ENCODE results near the gene SCLY. TPM values are rescaled to one million over a fixed set of nuclear protein-coding genes. Genes with fewer than 3 reads are reported as not detected.
"Not testable (repeated sequence)": the region's sequence is repeated elsewhere in the genome, so short reads cannot be mapped to it uniquely, and the experiment has no call there.

The SCLY gene
- total RNA-seq = 13.6 TPM
- long read RNA-seq, transcript SCLY-201 (12 exons, 2,562 nt) = major isoform, 9 of 27 reads
- long read RNA-seq, partial matches to known transcripts = 6 of 27 reads
- long read RNA-seq, other reads (novel, unspliced or antisense) = 8 of 27 reads

GRCh38 chr2:238060542-238061314, at the start of gene SCLY:
Gene SCLY, plus strand, starts transcription at chr2:238061001. Its CDS starts 54 bp downstream, at chr2:238061055.
- peak; percentile 99 for DNase-seq (ENCODE audit: low spot score)

GRCh38 chr2:238013806-238014205, 47.0 kb upstream of the SCLY start:
- DNase-seq (ENCODE audit: low spot score) = peak; percentile 62

- no peak for DNase-seq (ENCODE audit: low spot score)
Measured at GRCh38 chr2:238015705-238016104, 45.1 kb upstream of the SCLY start.

GRCh38 chr2:238016526-238016925, 44.3 kb upstream of the SCLY start:
- no peak for DNase-seq (ENCODE audit: low spot score)

GRCh38 chr2:238019962-238020361, 40.8 kb upstream of the SCLY start:
- no peak for DNase-seq (ENCODE audit: low spot score)

- no peak for DNase-seq (ENCODE audit: low spot score)
Measured at GRCh38 chr2:238020816-238021215, 40.0 kb upstream of the SCLY start.

- no peak for DNase-seq (ENCODE audit: low spot score)
Measured at GRCh38 chr2:238021327-238021726, 39.5 kb upstream of the SCLY start.

GRCh38 chr2:238022594-238023157, 38.1 kb upstream of the SCLY start:
- DNase-seq (ENCODE audit: low spot score) = no peak

GRCh38 chr2:238023608-238024007, 37.2 kb upstream of the SCLY start:
- no peak for DNase-seq (ENCODE audit: low spot score)

- no peak for DNase-seq (ENCODE audit: low spot score)
Measured at GRCh38 chr2:238024986-238025385, 35.8 kb upstream of the SCLY start.

GRCh38 chr2:238025741-238026360, 35.0 kb upstream of the SCLY start:
- no peak for DNase-seq (ENCODE audit: low spot score)

GRCh38 chr2:238027058-238027457, 33.7 kb upstream of the SCLY start:
- no peak for DNase-seq (ENCODE audit: low spot score)

GRCh38 chr2:238027591-238028415, 33.0 kb upstream of the SCLY start:
- DNase-seq (ENCODE audit: low spot score) = no peak

GRCh38 chr2:238029853-238030252, 30.9 kb upstream of the SCLY start:
- DNase-seq (ENCODE audit: low spot score) = no peak

GRCh38 chr2:238030422-238031155, 30.2 kb upstream of the SCLY start:
- DNase-seq (ENCODE audit: low spot score) = no peak

- no peak for DNase-seq (ENCODE audit: low spot score)
Measured at GRCh38 chr2:238031751-238032150, 29.1 kb upstream of the SCLY start.

GRCh38 chr2:238032755-238033337, 28.0 kb upstream of the SCLY start:
- DNase-seq (ENCODE audit: low spot score) = no peak

GRCh38 chr2:238033991-238034390, 26.8 kb upstream of the SCLY start:
- not testable (repeated sequence) for DNase-seq (ENCODE audit: low spot score)

GRCh38 chr2:238038203-238038602, 22.6 kb upstream of the SCLY start:
- DNase-seq (ENCODE audit: low spot score) = no peak

GRCh38 chr2:238039151-238039550, 21.6 kb upstream of the SCLY start:
- DNase-seq (ENCODE audit: low spot score) = no peak

Data from mesenteric fat pad (tissue), 1 donor.